ENCODE results near the gene SPHKAP. TPM values are rescaled to one million over a fixed set of nuclear protein-coding genes. Genes with fewer than 3 reads are reported as not detected.

The SPHKAP gene
- polyA plus RNA-seq, 1 donor (not counting 4 experiments of a cell fraction or from before 2014, with no cell fraction given), result not detected

DNA sequence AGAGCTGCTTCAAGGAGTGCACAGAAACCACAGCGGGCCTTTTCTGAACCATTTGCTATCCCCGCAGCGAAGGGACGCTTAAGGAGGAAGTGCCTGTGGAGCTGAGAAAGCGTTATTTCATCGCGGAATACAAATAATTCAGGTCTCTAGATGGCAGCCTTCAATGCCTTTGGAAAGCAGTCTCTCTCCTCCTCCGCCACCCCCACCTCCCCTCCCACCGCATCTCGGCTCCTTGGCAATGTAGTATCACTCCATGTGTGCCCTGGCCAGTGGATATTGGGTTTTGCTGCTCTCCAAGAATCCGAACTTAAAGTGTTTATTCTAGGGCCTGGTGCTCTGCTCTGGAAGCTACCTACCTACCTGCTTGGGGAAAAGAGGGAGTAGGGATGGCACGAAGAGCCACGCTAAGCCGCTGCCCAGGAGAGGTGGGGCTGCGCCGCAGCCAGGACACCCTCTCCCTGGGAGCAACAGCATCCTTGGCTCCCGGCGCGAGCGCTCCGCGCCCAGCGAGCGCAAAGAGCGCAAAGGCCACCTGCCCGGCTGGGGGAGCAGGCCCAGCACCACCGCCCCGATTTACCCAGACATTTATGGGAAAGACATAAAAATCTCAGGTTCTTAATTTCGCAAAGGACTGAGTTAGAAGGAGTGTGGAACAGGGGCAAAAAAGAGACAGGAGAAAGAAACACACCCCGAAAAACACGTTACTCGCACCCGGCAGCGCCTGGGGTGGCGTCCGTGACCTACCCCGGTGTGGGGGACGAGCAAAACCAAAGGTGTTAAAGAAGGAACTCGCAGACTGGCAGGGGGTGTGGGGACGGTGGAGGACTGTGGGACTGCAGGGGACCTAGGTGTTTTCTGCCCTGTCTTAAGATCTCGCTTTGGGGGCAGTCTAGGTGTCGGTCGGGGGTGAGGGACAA is 1.0 kb downstream of the SPHKAP start:
- H3K4me2 ChIP-seq (ENCODE audit: control insufficient read depth, extremely low read depth, insufficient read depth, low read depth, low read length), result no peak overlapping the region
- no peak for TF ChIP-seq CTCF (optimal IDR thresholded peaks at IDR 0.05 in 1 of 3, IDR thresholded peaks at IDR 0.05 in 1 of 3, conservative IDR thresholded peaks at IDR 0.05 in 1 of 3; ENCODE audit: extremely low read depth in 1 of 3, insufficient read depth in 2 of 3, low read length in 3 of 3)
- no peak for TF ChIP-seq EZH2 (IDR thresholded peaks at IDR 0.05; ENCODE audit: low read length)
- H3K4me3 ChIP-seq (ENCODE audit: control insufficient read depth in 2 of 3, extremely low read depth in 1 of 3, insufficient read depth in 2 of 3, low read depth in 1 of 3, low read length in 3 of 3), result no peak overlapping the region
- dilution Hi-C loops (cut with MboI; ENCODE audit: extremely low pct_ligation_motif_present, low sequenced_read_pairs), result no loop called here
- H3K36me3 ChIP-seq (ENCODE audit: control insufficient read depth in 2 of 2, extremely low read depth in 1 of 2, insufficient read depth in 2 of 2, low read length in 2 of 2), result no peaks in the 10 kb centered on the region
- FAIRE-seq (no peak), DNase-seq (ENCODE audit: low read depth, low spot score) (no peak)
- no peaks in the 10 kb centered on the region for H3K4me1 ChIP-seq (ENCODE audit: control insufficient read depth, extremely low read depth, insufficient read depth, low read length)
- no peaks in the 10 kb centered on the region for H4K20me1 ChIP-seq (ENCODE audit: control insufficient read depth, extremely low read depth, insufficient read depth, low read length)
- H3K9me1 ChIP-seq (ENCODE audit: control insufficient read depth, extremely low read depth, insufficient read depth, low read length), result no peaks in the 10 kb centered on the region
- H3K27ac ChIP-seq (ENCODE audit: control insufficient read depth, insufficient read depth, low read length), result no peak overlapping the region
- H3K27me3 ChIP-seq (ENCODE audit: control insufficient read depth, extremely low read depth, insufficient read depth, low read length), result peaks cover 25% of the 10 kb centered on the region
- H3K9me3 ChIP-seq (ENCODE audit: control insufficient read depth, low read depth, low read length), result no peaks in the 10 kb centered on the region
- no peak overlapping the region for H2AFZ ChIP-seq (ENCODE audit: control insufficient read depth, low read length)
- no peaks in the 10 kb centered on the region for H3K79me2 ChIP-seq (ENCODE audit: control insufficient read depth, insufficient read depth, low read length)
- H3K9ac ChIP-seq (ENCODE audit: control insufficient read depth, extremely low read depth, insufficient read depth, low read length), result no peak overlapping the region

GRCh38 chr2:228167290-228167689 is 14.2 kb downstream of the SPHKAP start:
- Histone ChIP-seq H3K36me3 (ENCODE audit: control insufficient read depth in 2 of 2, extremely low read depth in 1 of 2, insufficient read depth in 2 of 2, low read length in 2 of 2) (no peaks in the 10 kb centered on the region), H3K27me3 (ENCODE audit: control insufficient read depth, extremely low read depth, insufficient read depth, low read length) (no peaks in the 10 kb centered on the region), H3K9ac (ENCODE audit: control insufficient read depth, extremely low read depth, insufficient read depth, low read length) (no peak overlapping the region), H3K79me2 (ENCODE audit: control insufficient read depth, insufficient read depth, low read length) (no peaks in the 10 kb centered on the region), H3K4me1 (ENCODE audit: control insufficient read depth, extremely low read depth, insufficient read depth, low read length) (no peaks in the 10 kb centered on the region), H2AFZ (ENCODE audit: control insufficient read depth, low read length) (no peak overlapping the region), H3K9me3 (ENCODE audit: control insufficient read depth, low read depth, low read length) (no peaks in the 10 kb centered on the region), H3K4me3 (ENCODE audit: control insufficient read depth in 2 of 3, extremely low read depth in 1 of 3, insufficient read depth in 2 of 3, low read depth in 1 of 3, low read length in 3 of 3) (no peak overlapping the region), H3K9me1 (ENCODE audit: control insufficient read depth, extremely low read depth, insufficient read depth, low read length) (no peaks in the 10 kb centered on the region), H3K27ac (ENCODE audit: control insufficient read depth, insufficient read depth, low read length) (no peak overlapping the region), H3K4me2 (ENCODE audit: control insufficient read depth, extremely low read depth, insufficient read depth, low read depth, low read length) (no peak overlapping the region), H4K20me1 (ENCODE audit: control insufficient read depth, extremely low read depth, insufficient read depth, low read length) (no peaks in the 10 kb centered on the region)
- DNase-seq (ENCODE audit: low read depth, low spot score) (no peak), FAIRE-seq (no peak)
- dilution Hi-C loops (cut with MboI; ENCODE audit: extremely low pct_ligation_motif_present, low sequenced_read_pairs), result no loop called here
- TF ChIP-seq CTCF (optimal IDR thresholded peaks at IDR 0.05 in 1 of 3, IDR thresholded peaks at IDR 0.05 in 1 of 3, conservative IDR thresholded peaks at IDR 0.05 in 1 of 3; ENCODE audit: extremely low read depth in 1 of 3, insufficient read depth in 2 of 3, low read length in 3 of 3), result no peak
- TF ChIP-seq EZH2 (IDR thresholded peaks at IDR 0.05; ENCODE audit: low read length), result no peak

Data from keratinocyte (primary cell).